Transverse colon (tissue), 4 donors: ENCODE measurements around the gene CCDC88A.

Source experiments
- EP300 ChIP-seq: sonication (generic); formaldehyde crosslinking; IDR thresholded peaks from one replicate; pipeline ENCODE4 v1.6.1; 2017; ENCODE audit warnings: antibody characterized with exemption, low read depth
- POLR2A ChIP-seq: fragments of 450-650 bp; IDR thresholded peaks from one replicate; pipeline ENCODE4 v1.6.1; 2016; ENCODE audit warnings: antibody characterized with exemption, mild to moderate bottlenecking, moderate library complexity
- POLR2AphosphoS5 ChIP-seq, 3 donors: sonication (generic); formaldehyde crosslinking; IDR thresholded peaks; one replicate each; pipeline ENCODE4 v1.6.1; 2016; ENCODE audit warnings: antibody characterized with exemption in 3 of 3
- TF ChIP-seq, protein P1 (sequence below), 5 experiments: fragments of 200-600 bp in 3 of 5; fragments of 450-650 bp in 2 of 5; sonication (generic) in 3 of 5; IDR thresholded peaks; 1 replicate in 2 of 5; 2 replicates in 3 of 5; pipeline ENCODE4 v1.5.1; 2016 to 2017; ENCODE audit warnings: antibody characterized with exemption in 5 of 5, inconsistent platforms in 3 of 5, mild to moderate bottlenecking in 2 of 5, moderate library complexity in 1 of 5

DNA sequence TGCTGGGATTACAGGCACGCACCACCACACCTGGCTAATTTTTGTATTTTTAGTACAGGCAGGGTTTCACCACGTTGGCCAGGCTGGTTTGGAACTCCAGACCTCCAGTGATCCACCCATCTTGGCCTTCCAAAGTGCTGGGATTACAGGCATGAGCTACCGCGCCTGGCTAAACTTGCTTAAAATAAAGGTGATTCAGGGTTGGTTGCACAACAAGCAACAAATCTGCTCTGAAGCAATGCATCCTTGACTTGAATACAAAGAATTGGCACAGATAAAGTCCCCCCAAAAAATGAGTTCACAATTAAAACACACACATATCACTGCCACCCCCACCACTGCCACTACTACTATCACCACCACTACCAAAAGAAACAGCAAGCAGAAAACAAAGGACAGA is 34.9 kb downstream of the CCDC88A start:
- TF ChIP-seq POLR2A (no peak), POLR2AphosphoS5 (IDR thresholded peaks at IDR 0.05) (no peak), EP300 (no peak)
- TF ChIP-seq, protein P1, sequence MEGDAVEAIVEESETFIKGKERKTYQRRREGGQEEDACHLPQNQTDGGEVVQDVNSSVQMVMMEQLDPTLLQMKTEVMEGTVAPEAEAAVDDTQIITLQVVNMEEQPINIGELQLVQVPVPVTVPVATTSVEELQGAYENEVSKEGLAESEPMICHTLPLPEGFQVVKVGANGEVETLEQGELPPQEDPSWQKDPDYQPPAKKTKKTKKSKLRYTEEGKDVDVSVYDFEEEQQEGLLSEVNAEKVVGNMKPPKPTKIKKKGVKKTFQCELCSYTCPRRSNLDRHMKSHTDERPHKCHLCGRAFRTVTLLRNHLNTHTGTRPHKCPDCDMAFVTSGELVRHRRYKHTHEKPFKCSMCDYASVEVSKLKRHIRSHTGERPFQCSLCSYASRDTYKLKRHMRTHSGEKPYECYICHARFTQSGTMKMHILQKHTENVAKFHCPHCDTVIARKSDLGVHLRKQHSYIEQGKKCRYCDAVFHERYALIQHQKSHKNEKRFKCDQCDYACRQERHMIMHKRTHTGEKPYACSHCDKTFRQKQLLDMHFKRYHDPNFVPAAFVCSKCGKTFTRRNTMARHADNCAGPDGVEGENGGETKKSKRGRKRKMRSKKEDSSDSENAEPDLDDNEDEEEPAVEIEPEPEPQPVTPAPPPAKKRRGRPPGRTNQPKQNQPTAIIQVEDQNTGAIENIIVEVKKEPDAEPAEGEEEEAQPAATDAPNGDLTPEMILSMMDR (IDR thresholded peaks at IDR 0.05), result no peak
